ENCODE measurements around the gene XYLT1. TPM values are rescaled to one million over a fixed set of nuclear protein-coding genes. Genes with fewer than 3 reads are reported as not detected.

XYLT1 gene
- total RNA-seq, 1 donor from 2014 or later, result 1.6 TPM

- Histone ChIP-seq H3K4me3 (ENCODE audit: low read depth, low read length) (no peak overlapping the region), H3K36me3 (ENCODE audit: control insufficient read depth, insufficient read depth, low read length) (no peaks in the 10 kb centered on the region), H3K27me3 (ENCODE audit: control insufficient read depth, insufficient read depth, low read length) (no peaks in the 10 kb centered on the region)
- DNase-seq (ENCODE audit: low read depth), result no peak
- TF ChIP-seq CTCF (IDR thresholded peaks at IDR 0.05; ENCODE audit: insufficient read depth, low read length, poor library complexity, severe bottlenecking), result no peak
Observed at GRCh38 chr16:17431012-17431411, 39.7 kb downstream of the XYLT1 start.

GRCh38 chr16:17426451-17426850 lies 44.3 kb downstream of the XYLT1 start:
- DNase-seq (ENCODE audit: low read depth), result no peak
- TF ChIP-seq CTCF (IDR thresholded peaks at IDR 0.05; ENCODE audit: insufficient read depth, low read length, poor library complexity, severe bottlenecking), result no peak
- Histone ChIP-seq H3K4me3 (ENCODE audit: low read depth, low read length) (no peak overlapping the region), H3K27me3 (ENCODE audit: control insufficient read depth, insufficient read depth, low read length) (no peaks in the 10 kb centered on the region), H3K36me3 (ENCODE audit: control insufficient read depth, insufficient read depth, low read length) (no peaks in the 10 kb centered on the region)

GRCh38 chr16:17424771-17425170 lies 46.0 kb downstream of the XYLT1 start:
- Histone ChIP-seq H3K36me3 (ENCODE audit: control insufficient read depth, insufficient read depth, low read length) (no peaks in the 10 kb centered on the region), H3K4me3 (ENCODE audit: low read depth, low read length) (no peak overlapping the region), H3K27me3 (ENCODE audit: control insufficient read depth, insufficient read depth, low read length) (no peaks in the 10 kb centered on the region)
- no peak for DNase-seq (ENCODE audit: low read depth)
- TF ChIP-seq CTCF (IDR thresholded peaks at IDR 0.05; ENCODE audit: insufficient read depth, low read length, poor library complexity, severe bottlenecking), result no peak

GRCh38 chr16:17423221-17423620 lies 47.5 kb downstream of the XYLT1 start:
- DNase-seq (ENCODE audit: low read depth), result no peak
- no peaks in the 10 kb centered on the region for H3K36me3 ChIP-seq (ENCODE audit: control insufficient read depth, insufficient read depth, low read length)
- H3K27me3 ChIP-seq (ENCODE audit: control insufficient read depth, insufficient read depth, low read length), result no peaks in the 10 kb centered on the region
- no peak overlapping the region for H3K4me3 ChIP-seq (ENCODE audit: low read depth, low read length)
- no peak for TF ChIP-seq CTCF (IDR thresholded peaks at IDR 0.05; ENCODE audit: insufficient read depth, low read length, poor library complexity, severe bottlenecking)

- Histone ChIP-seq H3K27me3 (ENCODE audit: control insufficient read depth, insufficient read depth, low read length) (no peaks in the 10 kb centered on the region), H3K36me3 (ENCODE audit: control insufficient read depth, insufficient read depth, low read length) (no peaks in the 10 kb centered on the region), H3K4me3 (ENCODE audit: low read depth, low read length) (no peak overlapping the region)
- no peak for TF ChIP-seq CTCF (IDR thresholded peaks at IDR 0.05; ENCODE audit: insufficient read depth, low read length, poor library complexity, severe bottlenecking)
- DNase-seq (ENCODE audit: low read depth), result no peak
Observed at GRCh38 chr16:17420816-17421215, 49.9 kb downstream of the XYLT1 start.

- Histone ChIP-seq H3K27me3 (ENCODE audit: control insufficient read depth, insufficient read depth, low read length) (no peaks in the 10 kb centered on the region), H3K36me3 (ENCODE audit: control insufficient read depth, insufficient read depth, low read length) (no peaks in the 10 kb centered on the region), H3K4me3 (ENCODE audit: low read depth, low read length) (no peak overlapping the region)
- no peak for DNase-seq (ENCODE audit: low read depth)
- TF ChIP-seq CTCF (IDR thresholded peaks at IDR 0.05; ENCODE audit: insufficient read depth, low read length, poor library complexity, severe bottlenecking), result no peak
Observed at GRCh38 chr16:17419266-17419665, 51.5 kb downstream of the XYLT1 start.
